K562 (cell line): ENCODE results near the gene SHISA8. TPM values are rescaled to one million over a fixed set of nuclear protein-coding genes. Genes with fewer than 3 reads are reported as not detected.

Experiments
- ATAC-seq: fragments of 200-7000 bp; cut with Tn5 transposase; 3 replicates; pipeline ENCODE4 v1.9.1; 2020; ENCODE audit warnings: moderate library complexity
- BruUV-seq: library from RNA; stranded (reverse); fragments of 400-500 nt; replicated peaks from 2 replicates; lab custom pipeline; 2021; lab: Mats Ljungman, UMichigan
- CTCF ChIA-PET: fragments of 300-600 bp; formaldehyde crosslinking; extraction: SDS; loops from one replicate; lab custom pipeline; 2021; ENCODE audit warnings: low intra/inter-chr PET ratio; lab: Yijun Ruan, JAX
- POLR2A ChIA-PET: fragments of 300-600, 350-650 bp; sonication (Branson Sonifier 250); formaldehyde crosslinking; extraction: SDS; loops from one replicate; lab custom pipeline; 2021; ENCODE audit warnings: antibody characterized with exemption, inconsistent platforms; lab: Yijun Ruan, JAX
- DNase-seq, 4 experiments: peaks; one replicate each; pipeline versions ENCODE4 v3.0.0 to v3.0.0-alpha.2; 2011 to 2018; ENCODE audit warnings: low spot score in 3 of 4, mixed read lengths in 3 of 4; ENCODE audit errors: extremely low read depth in 1 of 4
- FAIRE-seq: peaks from 2 replicates; lab custom pipeline; 2011; peaks lifted over from hg19 to GRCh38; lab: Jason Lieb, UNC
- H2AFZ ChIP-seq: 2 replicates; pipeline ENCODE4 v1.6.0; 2011; ENCODE audit warnings: low read depth, low read length, control low read depth, inconsistent platforms
- H3K27ac ChIP-seq: fragments of 200-600 bp; 3 replicates; pipeline ENCODE4 v1.8.0; 2011; ENCODE audit warnings: low read depth, mild to moderate bottlenecking, control low read depth, inconsistent platforms, low read length, moderate library complexity, mixed read lengths; ENCODE audit errors: extremely low read depth
- H3K27me3 ChIP-seq, 2 experiments: fragments of 300-600 bp in 1 of 2; 2 replicates in 1 of 2; 3 replicates in 1 of 2; pipeline versions ENCODE4 v1.6.0 to v1.8.0; 2011; ENCODE audit warnings: inconsistent platforms in 2 of 2, low read length in 2 of 2, mild to moderate bottlenecking in 1 of 2, mixed read lengths in 1 of 2, moderate library complexity in 1 of 2; ENCODE audit not compliant: control insufficient read depth in 2 of 2, insufficient read depth in 2 of 2
- H3K36me3 ChIP-seq: fragments of 300-600 bp; 3 replicates; pipeline ENCODE4 v1.8.0; 2011; ENCODE audit warnings: mild to moderate bottlenecking, low read length, inconsistent platforms; ENCODE audit not compliant: control insufficient read depth, insufficient read depth
- H3K4me1 ChIP-seq, 2 experiments: fragments of 200-600 bp in 1 of 2; replicated peaks in 1 of 2; 2 replicates in 1 of 2; 3 replicates in 1 of 2; pipeline versions ENCODE4 v1.5.1 to v1.8.0; 2011; ENCODE audit warnings: inconsistent platforms in 2 of 2, low read length in 2 of 2, mild to moderate bottlenecking in 1 of 2, mixed read lengths in 1 of 2, moderate library complexity in 1 of 2; ENCODE audit not compliant: control insufficient read depth in 2 of 2, insufficient read depth in 2 of 2
- H3K4me2 ChIP-seq: 2 replicates; pipeline ENCODE4 v1.6.1; 2011; ENCODE audit warnings: low read length, control low read depth, inconsistent platforms, mixed read lengths; ENCODE audit not compliant: insufficient read depth
- H3K4me3 ChIP-seq: fragments of 200-600 bp; sonication (generic), shearing (Covaris generic); 2 replicates; pipeline ENCODE4 v1.5.1; 2016; ENCODE audit warnings: control low read depth, inconsistent platforms
- H3K79me2 ChIP-seq: fragments of 200-600 bp; 3 replicates; pipeline ENCODE4 v1.8.0; 2011; ENCODE audit warnings: low read length, inconsistent platforms; ENCODE audit not compliant: control insufficient read depth, insufficient read depth
- H3K9ac ChIP-seq, 2 experiments: 2 replicates each; pipeline versions ENCODE4 v1.6.0 to v1.6.1; 2011; ENCODE audit warnings: low read depth in 2 of 2, low read length in 2 of 2, control low read depth in 1 of 2, inconsistent platforms in 1 of 2, mild to moderate bottlenecking in 1 of 2, mixed read lengths in 1 of 2; ENCODE audit not compliant: insufficient read depth in 1 of 2
- H3K9me1 ChIP-seq: one replicate; pipeline ENCODE4 v1.6.0; 2011; ENCODE audit warnings: inconsistent platforms, mild to moderate bottlenecking, low read length, moderate library complexity; ENCODE audit not compliant: control insufficient read depth, insufficient read depth
- H3K9me3 ChIP-seq: replicated peaks from 2 replicates; pipeline ENCODE4 v1.5.1; 2011; ENCODE audit warnings: low read depth, low read length, inconsistent platforms; ENCODE audit not compliant: control insufficient read depth, insufficient read depth
- H4K20me1 ChIP-seq: replicated peaks from 2 replicates; pipeline ENCODE4 v1.6.1; 2011; ENCODE audit warnings: low read length, inconsistent platforms, mixed read lengths; ENCODE audit not compliant: control insufficient read depth, insufficient read depth
- CREB5 ChIP-seq: fragments of 250-450 bp; sonication (Bioruptor Pico); IDR thresholded peaks from 2 replicates; pipeline ENCODE4 v1.5.0; 2020; ENCODE audit warnings: mild to moderate bottlenecking
- HMGN3 ChIP-seq: IDR thresholded peaks from 2 replicates; pipeline ENCODE4 v1.6.1; 2011; ENCODE audit warnings: borderline replicate concordance, low read depth, mild to moderate bottlenecking, mixed read lengths, low read length; ENCODE audit not compliant: insufficient read length; ENCODE audit errors: extremely low read depth
- NR2C1 ChIP-seq, 2 experiments: fragments of 450-650 bp; IDR thresholded peaks; 2 replicates each; pipeline ENCODE4 v1.6.1; 2017; ENCODE audit warnings: mild to moderate bottlenecking in 2 of 2, antibody characterized with exemption in 1 of 2, inconsistent platforms in 1 of 2, missing compliant biosample characterization in 1 of 2, missing genetic modification characterization in 1 of 2
- POLR2A ChIP-seq: fragments of 450-650 bp; conservative IDR thresholded peaks from 2 replicates; pipeline ENCODE4 v1.6.1; 2016
- POLR2AphosphoS2 ChIP-seq: IDR thresholded peaks from 2 replicates; pipeline ENCODE4 v1.6.1; 2012; ENCODE audit warnings: low read length, improper control_type of control experiment
- POLR2B ChIP-seq: fragments of 450-650 bp; IDR thresholded peaks from 2 replicates; pipeline ENCODE4 v1.6.1; 2018; ENCODE audit warnings: low read depth; ENCODE audit not compliant: partially characterized antibody
- POLR2G ChIP-seq: fragments of 200-400 bp; formaldehyde crosslinking; IDR thresholded peaks from 2 replicates; pipeline ENCODE4 v1.6.1; 2017; ENCODE audit warnings: low read depth, mild to moderate bottlenecking, antibody characterized with exemption, low read length, moderate library complexity
- RBM22 ChIP-seq: fragments of 200-400 bp; formaldehyde crosslinking; IDR thresholded peaks from 2 replicates; pipeline ENCODE4 v1.6.1; 2018; ENCODE audit warnings: low read length, low read depth; ENCODE audit not compliant: poor library complexity, severe bottlenecking
- SMARCB1 ChIP-seq: IDR thresholded peaks from 2 replicates; pipeline ENCODE4 v1.6.1; 2011; ENCODE audit warnings: improper control_type of control experiment, low read depth; ENCODE audit not compliant: insufficient read length
- SUPT5H ChIP-seq: fragments of 450-650 bp; IDR thresholded peaks from 2 replicates; pipeline ENCODE4 v1.6.1; 2016
- WGBS: fragments of 100-300 bp; shearing (Covaris generic); methylation state at CpG from one replicate; pipeline ENCODE4 v1.1.6; 2016; ENCODE audit warnings: low coverage, mixed read lengths; ENCODE audit not compliant: insufficient coverage; ENCODE audit errors: missing lambda C conversion rate; 5-methylcytosine and 5-hydroxymethylcytosine counted together
- in situ Hi-C: fragments of 300-500 bp; cut with MboI; formaldehyde crosslinking; loops from 4 replicates; pipeline ENCODE4 v1.15.0; 2018; ENCODE audit warnings: inconsistent platforms, mixed read lengths
- intact Hi-C: fragments of 100-400 bp; cut with micrococcal nuclease; formaldehyde crosslinking; loops from 2 replicates; pipeline ENCODE4 v1.14.2; 2022
- polyA plus RNA-seq, 8 experiments: library from polyadenylated mRNA; depleted of rRNA in 4 of 8; stranded (reverse) in 5 of 8; unstranded in 3 of 8; fragments of >200 nt; fragmentation: Nextera tagmentation in 2 of 8; fragmentation: Illumina TruSeq in 1 of 8; extraction: Ambion mirVana in 2 of 8; extraction: Trizol in 1 of 8; gene quantifications; 2 replicates each; pipeline versions ENCODE4 v1.2.1 to v1.2.3, GENCODE V29; 2011 to 2014; ENCODE audit warnings: inconsistent platforms in 1 of 8, missing spikeins in 1 of 8
- total RNA-seq, 7 experiments: library from RNA; depleted of rRNA in 6 of 7; stranded (reverse); fragments of >200 nt in 6 of 7; fragmentation: Illumina TruSeq in 2 of 7; extraction: Trizol in 2 of 7; gene quantifications; 2 replicates each; pipeline versions ENCODE4 v1.2.1 to v1.2.3, GENCODE V29; 2011 to 2021; ENCODE audit warnings: low replicate concordance in 1 of 7

Gene SHISA8
- total and polyA plus RNA-seq, 9 of the 15 experiments (the other 6 are each of a cell fraction or from before 2014, with no cell fraction given): 0.07 to 3.3 (median 1.1) TPM; not detected in 4

GRCh38 chr22:41907436-41908401 is 7.2 kb downstream of the SHISA8 start:
- no peaks in the 10 kb centered on the region for H3K9me3 ChIP-seq
- WGBS: 66% methylated on average over 6 of the region's 10 CpGs
- BruUV-seq: no TSS peak
- H3K4me3 ChIP-seq: no peak overlapping the region
- no peaks in the 10 kb centered on the region for H3K9me1 ChIP-seq
- in situ Hi-C loops (no loop called here), intact Hi-C loops (no loop called here)
- peaks cover 0 to 14% of the 10 kb centered on the region in 2 experiments; a peak in 2 of 5 replicates for H3K4me1 ChIP-seq
- no peak for DNase-seq
- ChIA-PET CTCF (no interaction called here), POLR2A (interaction anchor here (0.5 to 1.5 kb wide), 6 partner anchors 13 to 315 kb away, joined by 3 to 5 read pairs (median 3); no protein-coding TSS in a partner anchor)
- H3K79me2 ChIP-seq: no peaks in the 10 kb centered on the region
- ATAC-seq: peak; percentile 31
- TF ChIP-seq CREB5 (CRISPR knock-in tag) (no peak), HMGN3 (peak; percentile 9), POLR2AphosphoS2 (peak; percentile 63), POLR2G (0 out of 2 replicates have a peak, but pooled peaks have one; percentile 49), POLR2B (peak; percentile 32), SUPT5H (peak; percentile 37; the same call in 1 of the 2 replicates), RBM22 (peak; percentile 4), SMARCB1 (no peak), NR2C1 (IDR thresholded peaks at IDR 0.05) (0 out of 2 replicates have a peak, but pooled peaks have one; percentile 33), NR2C1 (tag; IDR thresholded peaks at IDR 0.05) (peak; percentile 40; the same call in 1 of the 2 replicates), POLR2A (peak; percentile 54)
- no peak for FAIRE-seq
- H3K9ac ChIP-seq: peak overlapping the region in 1 of 2 experiments; percentile 40; a peak in 2 of 4 replicates
- H2AFZ ChIP-seq: no peak overlapping the region
- H4K20me1 ChIP-seq: peaks cover 10% of the 10 kb centered on the region; the same call in 1 of the 2 replicates
- H3K36me3 ChIP-seq: peaks cover 40% of the 10 kb centered on the region; the same call in 2 of the 3 replicates
- H3K27me3 ChIP-seq: no peaks in the 10 kb centered on the region
- no peak overlapping the region for H3K4me2 ChIP-seq
- no peak overlapping the region for H3K27ac ChIP-seq
